ENCODE results near the gene SGPP1.
"Not testable (repeated sequence)": the region's sequence is repeated elsewhere in the genome, so short reads cannot be mapped to it uniquely, and the experiment has no call there.

Gene SGPP1, protein sequence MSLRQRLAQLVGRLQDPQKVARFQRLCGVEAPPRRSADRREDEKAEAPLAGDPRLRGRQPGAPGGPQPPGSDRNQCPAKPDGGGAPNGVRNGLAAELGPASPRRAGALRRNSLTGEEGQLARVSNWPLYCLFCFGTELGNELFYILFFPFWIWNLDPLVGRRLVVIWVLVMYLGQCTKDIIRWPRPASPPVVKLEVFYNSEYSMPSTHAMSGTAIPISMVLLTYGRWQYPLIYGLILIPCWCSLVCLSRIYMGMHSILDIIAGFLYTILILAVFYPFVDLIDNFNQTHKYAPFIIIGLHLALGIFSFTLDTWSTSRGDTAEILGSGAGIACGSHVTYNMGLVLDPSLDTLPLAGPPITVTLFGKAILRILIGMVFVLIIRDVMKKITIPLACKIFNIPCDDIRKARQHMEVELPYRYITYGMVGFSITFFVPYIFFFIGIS

DNA sequence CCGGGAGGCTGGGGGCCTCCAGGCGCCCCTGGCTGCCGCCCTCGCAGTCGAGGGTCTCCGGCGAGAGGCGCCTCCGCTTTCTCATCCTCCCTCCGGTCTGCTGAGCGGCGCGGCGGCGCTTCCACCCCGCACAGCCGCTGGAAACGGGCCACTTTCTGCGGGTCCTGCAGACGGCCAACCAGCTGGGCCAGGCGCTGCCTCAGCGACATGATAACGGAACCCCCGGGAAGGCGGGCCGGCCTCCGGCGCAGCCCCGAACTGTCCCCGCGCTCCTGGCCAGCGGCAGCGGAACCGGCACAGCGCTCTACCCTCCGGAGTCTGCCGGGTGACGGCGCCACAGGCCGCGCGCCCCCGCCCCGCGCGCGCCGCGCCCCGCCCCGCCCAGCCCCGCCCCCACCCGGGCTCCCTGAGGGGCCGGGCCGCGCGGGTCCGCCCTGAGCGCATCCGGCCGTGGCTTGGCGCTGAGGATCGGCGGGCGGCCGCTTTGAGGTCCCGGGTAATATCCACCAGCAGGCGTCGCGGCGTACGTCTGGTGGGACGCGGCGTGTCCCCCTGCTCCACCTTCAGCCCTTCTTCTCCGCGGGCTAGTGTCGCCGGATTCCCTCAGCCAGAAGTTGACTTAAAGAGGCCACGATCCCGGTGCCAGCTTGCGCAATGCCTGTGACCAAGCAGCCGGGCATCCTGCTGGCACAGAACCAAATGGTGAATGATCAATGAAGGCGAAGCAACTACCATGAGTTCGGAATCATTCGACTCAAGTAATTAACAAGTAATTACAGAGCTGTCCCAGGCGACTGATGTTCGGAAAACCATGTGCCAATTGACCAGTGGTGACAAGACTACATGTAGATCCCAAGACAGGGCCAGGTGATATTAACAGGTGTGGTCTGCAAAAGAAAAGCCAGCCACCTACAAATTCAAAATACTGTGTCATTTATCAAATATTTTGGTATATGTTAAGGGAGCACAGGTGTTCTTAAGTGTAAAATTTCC is at the start of gene SGPP1:
TSS of gene SGPP1 (minus strand) at position 330 of the 993 bp plus-strand sequence. CDS start at position 209, 121 bp downstream.
- peak; percentile 67 to 84 (median 76) for DNase-seq

DNA sequence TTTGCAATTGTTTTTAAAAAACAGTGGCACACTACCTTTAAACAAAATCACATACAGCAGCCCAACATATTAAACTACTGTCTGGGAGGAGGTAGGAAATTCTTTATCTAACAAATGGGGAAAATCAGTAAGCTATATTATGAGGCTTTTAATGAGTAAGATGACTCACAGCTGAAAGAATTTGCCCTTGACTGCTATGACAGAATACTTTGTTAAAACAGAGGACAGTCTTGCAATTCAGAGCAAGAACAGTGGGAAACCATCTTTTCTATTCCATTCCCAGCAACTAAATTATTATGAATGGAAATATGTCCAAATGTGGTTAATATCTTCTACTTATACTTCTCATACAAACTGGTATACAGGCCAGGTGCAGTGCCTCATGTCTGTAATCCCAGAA is 49.2 kb upstream of the SGPP1 start:
- DNase-seq, result no peak

DNA sequence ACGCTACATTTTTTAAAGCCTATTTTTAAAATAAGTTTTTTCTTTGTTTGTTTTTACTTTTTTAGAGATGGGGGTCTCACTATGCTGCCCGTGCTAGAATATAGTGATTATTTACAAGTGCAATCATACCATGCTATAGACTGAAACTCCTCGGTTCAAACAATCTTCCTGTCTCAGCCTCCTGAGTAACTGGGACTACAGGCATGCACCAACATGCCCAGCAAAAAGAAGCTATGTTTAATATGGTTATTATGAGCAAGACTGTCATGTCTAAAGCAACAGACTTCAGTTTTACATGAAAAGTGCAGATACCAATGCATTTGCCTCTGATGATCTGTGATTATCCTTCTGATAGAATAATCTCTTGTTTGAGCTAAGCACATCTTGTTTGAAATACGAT is 45.6 kb upstream of the SGPP1 start:
- DNase-seq, result no peak

DNA sequence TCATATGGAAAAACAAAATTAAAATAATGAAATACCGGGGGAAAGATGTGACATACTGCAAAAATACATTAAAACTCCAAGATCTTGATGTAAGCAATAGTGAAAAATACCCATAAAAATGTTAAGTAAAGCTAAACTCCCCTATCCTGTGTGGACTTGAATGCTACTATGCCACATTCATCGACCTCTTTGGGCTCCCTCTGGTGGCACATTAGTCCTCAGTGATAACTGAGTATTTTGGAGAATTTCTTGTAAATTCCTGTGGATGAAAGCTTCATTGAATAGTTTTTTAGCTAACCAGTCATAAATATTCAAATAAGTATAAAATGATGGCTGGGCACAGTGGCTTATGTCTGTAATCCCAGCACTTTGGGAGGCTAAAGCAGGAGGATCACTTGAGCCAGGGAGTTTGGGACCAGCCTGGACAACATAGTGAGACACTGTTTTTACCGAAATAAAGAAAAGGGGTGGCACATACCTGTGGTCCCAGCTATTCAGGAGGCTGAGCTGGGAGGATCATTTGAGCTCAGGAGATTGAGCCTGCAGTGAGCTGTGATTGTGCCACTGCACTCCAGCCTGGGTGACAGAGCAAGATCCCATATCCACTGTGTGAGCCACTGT is 42.4 kb upstream of the SGPP1 start:
- DNase-seq, result peak; percentile 7 to 69 (median 38)

DNA sequence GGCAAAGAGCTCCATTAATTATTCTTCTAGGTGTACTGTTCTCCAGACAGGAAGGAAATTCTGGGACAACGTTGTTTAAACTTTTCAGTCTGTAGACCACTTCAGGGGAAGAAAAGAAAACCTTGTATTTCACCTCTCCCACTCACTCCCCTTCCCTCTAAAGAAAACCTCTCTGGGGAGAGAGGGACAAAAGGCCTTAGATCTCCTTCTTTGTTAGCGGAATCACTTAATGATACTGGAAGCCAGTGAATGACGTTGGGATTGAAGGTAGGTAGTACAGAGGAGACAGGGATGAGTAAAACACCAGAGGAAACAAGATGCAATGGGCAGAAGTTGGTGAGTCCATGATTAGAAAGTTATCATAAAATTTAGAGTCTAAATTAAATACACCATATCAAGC is 38.7 kb upstream of the SGPP1 start:
- DNase-seq, result no peak

DNA sequence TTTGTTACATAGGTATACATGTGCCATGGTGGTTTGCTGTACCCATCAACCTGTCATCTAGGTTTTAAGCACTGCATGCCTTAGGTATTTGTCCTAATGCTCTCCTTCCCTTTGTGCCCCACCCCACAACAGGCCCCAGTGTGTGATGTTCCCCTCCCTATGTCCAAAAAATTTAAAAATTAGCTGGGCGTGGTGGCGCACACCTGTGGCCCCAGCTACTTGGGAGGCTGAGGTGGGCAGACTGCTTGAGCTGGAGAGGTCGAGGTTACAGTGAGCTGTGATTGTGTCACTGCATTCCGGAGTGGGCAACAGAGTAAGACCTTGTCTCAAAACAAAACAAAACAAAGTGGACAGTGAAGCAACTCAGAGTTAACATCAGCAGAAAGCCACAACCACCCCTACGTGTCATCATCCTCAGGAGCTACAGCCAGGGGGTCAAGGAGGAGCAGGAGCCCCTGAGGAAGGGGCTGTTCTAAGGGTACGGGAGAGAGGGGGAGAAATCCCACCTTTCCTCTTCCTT is 36.8 kb upstream of the SGPP1 start:
- no peak for DNase-seq

DNA sequence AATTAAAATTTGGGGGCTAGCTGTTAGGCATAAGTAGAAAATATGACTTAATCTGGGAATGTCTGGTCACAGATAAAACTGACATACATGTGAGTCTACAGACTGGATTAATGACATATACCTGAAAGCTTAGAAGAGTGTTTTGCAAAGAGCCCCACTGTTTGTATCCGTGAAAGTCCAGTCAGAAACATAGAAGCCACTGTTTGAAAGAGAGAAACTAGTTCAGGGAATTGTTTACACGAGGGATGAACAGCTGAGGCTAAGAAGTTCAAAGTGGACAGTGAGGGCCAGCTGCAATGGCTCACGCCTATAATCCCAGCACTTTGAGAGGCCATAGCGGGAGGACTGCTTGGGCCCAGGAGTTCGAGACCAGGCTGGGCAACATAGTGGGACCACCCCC is 36.2 kb upstream of the SGPP1 start:
- DNase-seq, result no peak

DNA sequence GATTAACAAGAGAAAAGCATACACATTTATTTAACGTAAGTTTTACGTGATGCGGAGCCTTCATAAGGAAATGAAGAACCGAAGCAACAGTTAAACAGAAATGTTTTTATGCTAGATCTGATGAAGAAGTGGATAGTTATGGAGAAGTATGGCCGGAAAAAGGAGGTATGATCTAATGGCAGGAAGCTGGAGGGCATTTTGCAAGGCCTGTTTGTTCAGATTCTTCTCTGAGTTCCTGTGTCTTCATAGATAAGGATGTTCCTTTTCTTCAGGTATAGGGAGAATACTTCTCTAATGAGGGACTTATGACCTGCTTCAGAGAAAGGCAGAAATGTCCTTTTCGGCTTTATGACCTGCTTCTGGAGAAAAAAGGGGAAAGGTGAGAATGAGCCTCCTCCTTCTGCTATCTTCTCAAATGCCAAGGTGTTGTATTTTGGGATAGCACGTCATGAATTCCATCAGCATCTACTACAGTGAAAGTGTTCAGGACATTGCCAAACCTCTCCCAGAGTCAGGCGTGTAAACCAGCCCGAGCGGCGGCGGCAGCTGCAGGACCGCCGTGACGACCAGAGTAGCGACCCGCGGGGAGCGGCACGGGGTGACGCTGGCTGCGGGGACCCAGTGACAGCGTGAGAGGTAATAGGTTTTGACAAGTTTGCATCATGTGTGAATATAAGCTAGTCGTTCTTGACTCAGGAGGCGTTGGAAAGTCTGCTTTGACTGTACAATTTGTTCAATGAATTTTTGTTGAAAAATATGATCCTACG is 33.7 kb upstream of the SGPP1 start:
- DNase-seq, result no peak

DNA sequence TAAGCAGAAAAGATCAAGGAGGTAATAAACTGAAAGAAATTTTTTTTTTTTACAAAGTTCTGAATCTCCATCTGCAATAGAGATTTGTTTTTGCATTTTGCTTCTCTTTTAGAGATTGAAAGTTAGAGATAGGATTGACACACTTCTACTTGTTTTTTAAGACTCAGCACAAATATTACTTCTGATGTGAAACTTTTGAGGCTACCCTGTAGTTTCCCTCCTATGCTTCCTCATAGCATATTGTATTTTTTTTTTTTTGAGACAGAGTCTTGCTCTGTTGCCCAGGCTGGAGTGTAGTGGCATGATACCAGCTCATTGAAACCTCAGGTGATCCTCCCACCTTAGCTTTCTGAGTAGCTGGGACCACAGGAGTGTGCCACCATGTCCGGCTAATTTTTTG is 32.1 kb upstream of the SGPP1 start:
- DNase-seq, result no peak

DNA sequence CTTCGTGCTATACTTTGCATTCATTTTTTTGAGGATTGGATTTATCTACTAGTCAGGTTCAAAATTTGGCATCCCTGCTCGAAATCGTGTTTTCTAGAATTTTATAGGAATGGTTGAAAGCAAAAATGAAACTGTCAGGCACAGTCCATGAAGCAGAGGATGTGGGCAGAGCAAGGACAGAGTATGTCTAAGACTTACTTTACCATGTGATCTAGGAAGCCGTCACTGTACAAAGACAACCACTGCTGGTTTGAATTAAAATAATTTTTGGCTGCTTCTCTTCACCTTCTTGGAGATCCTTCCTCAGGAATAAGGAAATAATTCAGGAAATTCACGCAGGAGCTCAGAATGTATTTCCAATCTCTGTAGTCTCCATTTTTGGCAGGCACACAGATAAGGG is 31.6 kb upstream of the SGPP1 start:
- peak in 4 of 6 experiments; percentile 3 to 43 (median 40) for DNase-seq

DNA sequence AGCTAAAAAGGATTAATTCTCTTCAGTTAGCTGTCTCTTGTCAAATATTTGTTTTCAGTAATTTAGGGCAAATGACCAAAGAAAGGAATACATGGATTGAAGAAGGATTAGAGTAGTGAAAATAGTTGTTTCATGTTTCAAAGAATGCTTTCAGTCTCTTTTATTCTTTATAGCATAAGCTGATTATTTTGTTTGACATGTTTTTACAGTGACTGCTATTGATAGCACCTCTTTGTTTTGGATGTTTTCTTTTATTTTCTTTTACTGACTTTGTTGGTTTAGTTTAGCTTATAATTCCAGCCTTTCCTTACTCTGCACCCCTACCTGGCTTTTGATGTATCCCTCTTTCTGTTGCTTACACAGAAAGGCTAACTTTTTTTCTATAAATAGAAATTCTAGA is 29.3 kb upstream of the SGPP1 start:
- no peak for DNase-seq

DNA sequence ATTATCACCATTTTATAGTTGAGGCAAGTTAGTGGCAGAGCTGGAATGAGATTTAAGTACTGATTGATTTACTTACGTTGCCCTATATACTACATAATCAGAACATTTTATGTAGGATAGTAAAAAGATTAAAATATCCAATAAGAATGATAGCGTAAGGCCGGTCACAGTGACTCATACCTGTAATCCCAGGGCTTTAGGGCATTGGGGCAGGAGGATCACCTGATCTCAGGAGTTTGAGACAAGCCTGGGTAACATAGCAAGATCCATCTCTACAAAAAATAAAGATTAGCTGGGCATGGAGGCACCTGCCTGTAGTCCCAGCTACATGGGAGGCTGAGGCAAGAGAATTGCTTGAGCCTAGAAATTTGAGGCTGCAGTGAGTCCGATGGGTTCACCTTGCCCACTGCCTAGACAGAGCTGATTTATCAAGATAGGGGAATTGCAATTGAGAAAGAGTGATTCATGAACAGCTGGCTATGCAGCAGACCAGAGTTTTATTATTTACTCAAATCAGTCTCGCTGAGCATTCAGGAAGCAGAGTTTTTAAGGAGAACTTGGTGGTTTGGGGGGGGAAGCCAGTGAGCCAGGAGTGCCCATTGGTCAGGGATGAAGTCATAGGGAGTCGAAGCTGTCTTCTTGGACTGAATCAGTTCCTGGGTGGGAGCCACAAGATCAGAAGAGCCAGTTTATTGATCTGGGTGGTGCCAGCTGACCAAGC is 24.7 kb upstream of the SGPP1 start:
- no peak for DNase-seq

DNA sequence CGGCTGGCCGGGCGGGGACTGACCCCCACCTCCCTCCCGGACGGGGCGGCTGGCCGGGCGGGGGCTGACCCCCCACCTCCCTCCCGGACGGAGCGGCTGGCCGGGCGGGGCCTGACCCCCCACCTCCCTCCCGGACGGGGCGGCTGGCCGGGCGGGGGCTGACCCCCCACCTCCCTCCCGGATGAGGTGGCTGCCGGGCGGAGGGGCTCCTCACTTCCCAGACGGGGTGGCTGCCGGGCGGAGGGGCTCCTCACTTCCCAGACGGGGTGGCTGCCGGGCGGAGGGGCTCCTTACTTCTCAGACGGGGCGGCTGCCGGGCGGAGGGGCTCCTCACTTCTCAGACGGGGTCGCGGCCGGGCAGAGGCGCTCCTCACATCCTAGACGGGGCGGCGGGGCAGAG is 23.2 kb upstream of the SGPP1 start:
- DNase-seq, result not testable (repeated sequence)

DNA sequence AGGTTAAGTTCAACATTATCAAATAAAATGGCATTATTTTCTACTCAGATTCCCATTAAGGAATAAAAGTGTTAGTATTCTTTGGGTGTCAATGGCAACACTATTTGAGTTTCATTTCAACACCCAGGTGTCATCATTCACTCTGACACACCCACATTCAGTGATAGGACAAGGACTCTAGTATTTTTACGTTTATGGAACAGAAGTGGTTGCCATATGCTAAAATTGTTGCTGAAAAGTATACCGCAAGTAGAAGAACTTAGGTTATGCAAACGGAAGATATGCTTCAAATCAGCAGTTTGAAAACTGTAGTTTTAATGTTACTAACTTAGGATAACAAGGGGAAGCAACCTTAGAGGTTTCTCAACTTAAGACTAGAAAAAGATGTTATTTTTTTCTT is 20.0 kb upstream of the SGPP1 start:
- DNase-seq, result no peak

DNA sequence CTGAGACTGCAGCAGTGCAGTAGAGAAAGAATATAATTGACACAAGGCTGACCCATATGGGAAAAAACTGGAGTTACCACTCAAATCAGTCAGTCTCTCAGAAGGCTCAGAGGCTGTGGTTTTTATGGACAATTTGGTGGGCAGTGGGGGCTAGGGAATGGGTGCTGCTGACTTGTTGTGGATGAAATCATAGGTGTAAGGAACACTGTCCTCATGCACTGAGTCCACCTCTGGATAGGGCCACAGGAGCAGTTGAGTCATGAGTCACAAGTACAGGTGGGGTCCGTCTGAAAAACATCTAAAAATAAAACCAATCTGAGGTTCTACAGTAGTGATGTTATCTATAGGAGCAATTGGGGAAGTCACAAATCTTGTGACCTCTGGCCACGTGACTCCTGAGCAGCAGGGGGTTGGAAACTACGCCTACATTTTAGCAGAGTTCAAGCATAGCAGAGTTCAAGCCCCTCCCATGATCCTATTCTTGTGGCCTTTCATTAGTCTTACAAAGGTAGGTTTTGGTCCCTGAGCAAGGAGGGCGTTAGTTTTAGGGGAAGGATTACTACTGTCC is 18.1 kb upstream of the SGPP1 start:
- no peak for DNase-seq

DNA sequence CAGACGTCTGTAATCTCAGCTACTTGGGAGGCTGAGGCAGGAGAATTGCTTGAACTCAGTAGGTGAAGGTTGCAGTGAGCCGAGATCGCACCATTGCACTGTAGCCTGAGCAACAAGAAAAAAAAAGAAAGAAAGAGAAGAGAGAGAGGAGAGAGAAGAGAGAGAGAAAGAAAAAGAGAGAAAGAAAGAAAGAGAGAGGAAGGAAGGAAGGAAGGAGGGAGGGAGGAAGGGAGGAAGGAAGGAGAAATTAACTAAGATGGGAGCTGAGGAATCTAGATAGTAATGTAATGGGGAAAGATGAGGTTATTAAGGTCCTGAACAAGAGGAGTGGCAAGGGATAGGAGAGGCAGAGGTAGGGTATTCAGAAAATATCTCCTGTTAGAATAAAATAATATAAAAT is 17.4 kb upstream of the SGPP1 start:
- no peak for DNase-seq

DNA sequence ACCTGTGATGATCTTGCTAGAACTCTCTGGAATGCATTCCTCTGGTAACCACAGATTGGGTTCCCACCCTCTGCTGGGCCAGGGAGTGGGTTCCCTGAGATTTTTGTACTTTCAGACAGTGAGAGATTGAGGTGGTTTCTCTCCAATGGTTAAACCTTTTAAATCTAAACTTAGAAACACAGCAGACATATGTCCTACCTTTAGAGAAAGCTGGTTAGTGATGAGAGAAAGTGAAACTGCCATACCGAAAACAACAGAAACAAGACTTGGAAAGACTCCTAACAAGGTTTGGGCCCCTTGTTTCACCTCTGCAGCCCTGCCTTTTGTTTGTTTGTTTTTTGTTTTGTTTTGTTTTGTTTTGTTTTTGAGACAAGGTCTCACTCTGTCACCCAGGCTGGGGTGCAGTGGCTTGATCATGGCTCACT is 9.7 kb upstream of the SGPP1 start:
- DNase-seq, result peak in 1 of 6 experiments; percentile 12

DNA sequence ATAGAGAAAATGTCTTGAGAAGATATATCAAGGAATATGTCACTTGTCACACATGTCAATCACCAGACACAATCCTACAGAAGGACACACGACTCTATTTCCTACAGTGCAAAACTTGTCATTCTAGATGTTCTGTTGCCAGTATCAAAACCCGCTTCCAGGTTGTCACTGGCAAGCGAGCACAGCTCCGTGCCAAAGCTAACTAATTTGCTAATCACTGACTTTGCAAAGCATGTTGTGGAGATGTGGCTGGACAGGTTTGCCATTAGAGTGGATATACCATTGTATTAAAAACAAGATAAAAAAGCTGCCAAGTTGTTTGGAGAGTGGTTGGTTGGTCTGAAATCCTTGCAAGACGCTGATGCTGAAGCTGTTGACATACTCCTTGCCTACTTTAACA is 7.9 kb upstream of the SGPP1 start:
- DNase-seq, result no peak

DNA sequence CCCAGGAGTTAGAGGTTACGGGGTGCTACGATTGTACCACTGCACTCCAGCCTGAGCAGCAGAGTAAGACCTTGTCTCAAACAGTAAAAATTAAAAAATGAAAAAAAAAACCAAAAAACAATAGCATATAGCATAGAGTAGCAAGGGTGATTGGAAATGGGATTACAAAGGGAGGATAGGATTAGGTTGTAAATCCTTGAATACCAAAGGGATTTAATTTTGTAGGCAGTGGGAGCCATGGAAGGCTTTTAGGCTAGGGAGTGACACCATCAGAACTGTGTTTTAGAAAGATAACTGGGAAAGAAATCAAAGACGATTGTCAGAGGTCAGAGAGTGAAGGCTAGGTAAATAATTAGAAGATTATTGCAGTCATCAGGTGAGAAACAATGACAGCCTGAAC is 2.8 kb upstream of the SGPP1 start:
- DNase-seq, result no peak

DNA sequence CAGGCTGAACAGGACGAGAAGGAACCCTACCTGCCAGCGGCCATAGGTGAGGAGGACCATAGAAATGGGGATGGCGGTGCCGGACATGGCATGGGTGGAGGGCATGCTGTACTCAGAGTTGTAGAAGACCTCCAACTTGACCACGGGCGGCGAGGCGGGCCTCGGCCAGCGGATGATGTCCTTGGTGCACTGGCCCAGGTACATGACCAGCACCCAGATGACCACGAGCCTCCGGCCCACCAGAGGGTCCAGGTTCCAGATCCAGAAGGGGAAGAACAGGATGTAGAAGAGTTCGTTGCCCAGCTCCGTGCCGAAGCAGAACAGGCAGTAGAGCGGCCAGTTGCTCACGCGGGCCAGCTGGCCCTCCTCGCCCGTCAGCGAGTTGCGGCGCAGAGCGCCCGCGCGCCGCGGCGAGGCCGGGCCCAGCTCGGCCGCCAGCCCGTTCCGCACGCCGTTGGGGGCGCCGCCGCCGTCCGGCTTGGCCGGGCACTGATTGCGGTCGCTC is 582 bp downstream of the SGPP1 start:
- peak in 2 of 6 experiments; percentile 15 to 18 for DNase-seq

DNA sequence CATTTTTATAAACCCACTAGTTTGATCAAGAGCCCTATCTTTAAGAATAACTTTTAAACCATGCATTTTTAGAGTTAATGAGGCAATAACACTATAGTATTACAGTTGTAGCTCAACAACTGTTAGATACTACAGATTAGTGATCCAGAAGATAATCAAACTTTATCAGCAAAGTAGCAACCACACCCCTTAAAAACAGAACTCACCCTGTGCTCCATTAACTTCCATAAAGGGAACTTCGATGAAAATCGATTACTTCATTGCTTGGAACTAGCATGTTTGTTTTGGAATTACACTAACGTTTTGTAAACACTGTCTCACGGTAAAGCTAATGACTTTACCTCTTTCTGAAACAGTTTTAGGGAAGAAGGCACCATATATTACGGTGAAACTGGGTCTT is 1.4 kb downstream of the SGPP1 start:
- no peak for DNase-seq

Measured in stimulated activated naive CD4-positive, alpha-beta T cell (primary cell).